M059J (cell line): Measurements from ENCODE around the gene ALG9. TPM values are rescaled to one million over a fixed set of nuclear protein-coding genes. Genes with fewer than 3 reads are reported as not detected.

Experiments used
- total RNA-seq: library from RNA; depleted of rRNA; stranded (reverse); fragments of >200 nt; shearing (Covaris generic); gene quantifications from 2 replicates; pipeline ENCODE4 v1.2.3, GENCODE V29; 2014; rRNA removed

Gene ALG9
- total RNA-seq, 1 experiment from 2014 or later, result 39.7 TPM

Other genes starting within 250 kb of the ALG9 start
- 46.0 and 46.3 TPM in 2 replicates for gene PPP2R1B, start 105.2 kb downstream of the ALG9 start, total RNA-seq
- 4.9 and 7.9 TPM in 2 replicates for gene FDXACB1, start 7.6 kb upstream of the ALG9 start, total RNA-seq
- gene CFAP68, start 8.0 kb upstream of the ALG9 start, total RNA-seq, result 26.7 and 28.3 TPM in 2 replicates
- gene CRYAB, start 40.2 kb upstream of the ALG9 start, total RNA-seq, result 1.7 TPM in 1 of 2 replicates, not detected in the other
- not detected in 2 replicates for gene HSPB2, start 41.2 kb upstream of the ALG9 start, total RNA-seq
- gene C11orf52, start 47.3 kb upstream of the ALG9 start, total RNA-seq, result not detected in 2 replicates
- 13.7 and 19.0 TPM in 2 replicates for gene DIXDC1, start 65.8 kb upstream of the ALG9 start, total RNA-seq
- gene DLAT, start 153.8 kb upstream of the ALG9 start, total RNA-seq, result 32.0 and 45.7 TPM in 2 replicates
- gene PIH1D2, start 202.4 kb upstream of the ALG9 start, total RNA-seq, result 1.4 and 1.9 TPM in 2 replicates
- 26.1 and 29.8 TPM in 2 replicates for gene NKAPD1, start 202.7 kb upstream of the ALG9 start, total RNA-seq
- 77.2 and 89.5 TPM in 2 replicates for gene TIMM8B, start 215.2 kb upstream of the ALG9 start, total RNA-seq
- 205 and 225 TPM in 2 replicates for gene SDHD, start 215.3 kb upstream of the ALG9 start, total RNA-seq